Hepatic stellate cell (primary cell): ENCODE results near the gene CCDC50.
A peak's percentile ranks its signal among the peaks of the same experiment; 100 is the strongest.

Source experiments
- DNase-seq: peaks from one replicate; pipeline ENCODE4 v3.0.0; 2011; ENCODE audit warnings: low spot score

Gene CCDC50

GRCh38 chr3:191379446-191379845 lies 50.3 kb downstream of the CCDC50 start:
- no peak for DNase-seq

GRCh38 chr3:191380001-191380400 lies 50.8 kb downstream of the CCDC50 start:
- no peak for DNase-seq

GRCh38 chr3:191381303-191381702 lies 52.1 kb downstream of the CCDC50 start:
- DNase-seq, result no peak

- no peak for DNase-seq
Observed at GRCh38 chr3:191382661-191383060, 53.5 kb downstream of the CCDC50 start.

GRCh38 chr3:191383124-191383523 lies 53.9 kb downstream of the CCDC50 start:
- peak; percentile 9 for DNase-seq

GRCh38 chr3:191385101-191385500 lies 55.9 kb downstream of the CCDC50 start:
- no peak for DNase-seq

- no peak for DNase-seq
Observed at GRCh38 chr3:191387441-191388077, 58.4 kb downstream of the CCDC50 start.

GRCh38 chr3:191388823-191389222 lies 59.6 kb downstream of the CCDC50 start:
- no peak for DNase-seq

GRCh38 chr3:191390580-191390979 lies 61.4 kb downstream of the CCDC50 start:
- DNase-seq, result no peak

- no peak for DNase-seq
Observed at GRCh38 chr3:191391861-191392808, 62.9 kb downstream of the CCDC50 start.

- DNase-seq, result no peak
Observed at GRCh38 chr3:191393146-191393545, 64.0 kb downstream of the CCDC50 start.

- no peak for DNase-seq
Observed at GRCh38 chr3:191397771-191398170, 68.6 kb downstream of the CCDC50 start.

- no peak for DNase-seq
Observed at GRCh38 chr3:191398607-191399006, 69.4 kb downstream of the CCDC50 start.

- no peak for DNase-seq
Observed at GRCh38 chr3:191399918-191400317, 70.7 kb downstream of the CCDC50 start.

- no peak for DNase-seq
Observed at GRCh38 chr3:191401775-191402357, 72.7 kb downstream of the CCDC50 start.

- DNase-seq, result no peak
Observed at GRCh38 chr3:191409791-191410359, 80.7 kb downstream of the CCDC50 start.

GRCh38 chr3:191412759-191413158 lies 83.6 kb downstream of the CCDC50 start:
- peak; percentile 37 for DNase-seq

GRCh38 chr3:191414286-191414685 lies 85.1 kb downstream of the CCDC50 start:
- DNase-seq, result no peak

GRCh38 chr3:191414732-191415131 lies 85.5 kb downstream of the CCDC50 start:
- DNase-seq, result no peak

GRCh38 chr3:191415566-191415965 lies 86.4 kb downstream of the CCDC50 start:
- no peak for DNase-seq

GRCh38 chr3:191417457-191417729 lies 88.2 kb downstream of the CCDC50 start:
- no peak for DNase-seq

- no peak for DNase-seq
Observed at GRCh38 chr3:191420771-191421170, 91.6 kb downstream of the CCDC50 start.

- no peak for DNase-seq
Observed at GRCh38 chr3:191424881-191425280, 95.7 kb downstream of the CCDC50 start.
